Activated naive CD8-positive, alpha-beta T cell treated with anti-CD3 and anti-CD28 coated beads, Interleukin-2, amount 50 U/mL, for 24 hours (primary cell): ENCODE results near the gene CNIH1.
"Not testable (repeated sequence)": the region's sequence is repeated elsewhere in the genome, so short reads cannot be mapped to it uniquely, and the experiment has no call there.

ENCODE experiments used
- ATAC-seq: fragments of 150-1000 bp; cut with Tn5 transposase; one replicate; pipeline ENCODE4 v1.10.0; 2021
- DNase-seq: peaks from one replicate; pipeline ENCODE4 v3.0.0; 2021
- H3K27ac Mint-ChIP-seq: one replicate; pipeline ENCODE4 v1.8.0; 2021; ENCODE audit warnings: mild to moderate bottlenecking, mixed read lengths
- H3K27me3 Mint-ChIP-seq: one replicate; pipeline ENCODE4 v1.8.0; 2021; ENCODE audit warnings: mixed read lengths
- H3K36me3 Mint-ChIP-seq: one replicate; pipeline ENCODE4 v1.8.0; 2021; ENCODE audit warnings: low read depth, mixed read lengths
- H3K4me1 Mint-ChIP-seq: one replicate; pipeline ENCODE4 v1.8.0; 2021; ENCODE audit warnings: mixed read lengths
- H3K4me3 Mint-ChIP-seq: one replicate; pipeline ENCODE4 v1.8.0; 2021; ENCODE audit warnings: mild to moderate bottlenecking, moderate library complexity, mixed read lengths
- H3K9me3 Mint-ChIP-seq: one replicate; pipeline ENCODE4 v1.8.0; 2021; ENCODE audit warnings: mixed read lengths

Gene CNIH1

GRCh38 chr14:54453252-54453651 is 12.1 kb upstream of the CNIH1 start:
- H3K4me1 Mint-ChIP-seq = peaks cover 24% of the 10 kb centered on the region
- DNase-seq = no peak
- H3K9me3 Mint-ChIP-seq = no peaks in the 10 kb centered on the region
- no peak overlapping the region for H3K4me3 Mint-ChIP-seq
- no peak overlapping the region for H3K27ac Mint-ChIP-seq
- no peaks in the 10 kb centered on the region for H3K27me3 Mint-ChIP-seq
- ATAC-seq = no peak
- H3K36me3 Mint-ChIP-seq = no peaks in the 10 kb centered on the region

DNA sequence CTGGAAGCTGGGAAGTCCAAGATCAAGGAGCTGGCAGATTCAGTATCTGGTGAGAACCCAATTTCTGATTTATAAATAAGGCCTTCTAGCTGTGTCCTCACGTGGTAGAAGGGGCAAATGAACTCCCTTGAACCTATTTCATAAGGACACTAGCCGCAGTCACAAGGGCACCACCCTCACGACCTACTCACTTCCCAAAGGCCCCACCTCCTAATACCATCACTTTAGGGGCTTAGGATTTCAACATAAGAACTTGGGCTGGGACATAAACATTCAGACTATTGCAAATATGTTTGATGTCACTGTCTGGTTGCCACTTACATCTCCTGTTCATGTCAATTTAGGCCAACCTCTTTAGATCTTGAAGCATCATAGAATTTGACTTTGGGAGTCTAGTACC is 10.8 kb upstream of the CNIH1 start:
- Mint-ChIP-seq H3K9me3 (no peaks in the 10 kb centered on the region), H3K4me1 (peaks cover 34% of the 10 kb centered on the region), H3K4me3 (no peak overlapping the region), H3K36me3 (no peaks in the 10 kb centered on the region), H3K27me3 (no peaks in the 10 kb centered on the region), H3K27ac (no peak overlapping the region)
- no peak for ATAC-seq
- DNase-seq = no peak

GRCh38 chr14:54451121-54451601 is 10.0 kb upstream of the CNIH1 start:
- H3K9me3 Mint-ChIP-seq = no peaks in the 10 kb centered on the region
- no peak overlapping the region for H3K4me3 Mint-ChIP-seq
- H3K27ac Mint-ChIP-seq = peak overlapping the region; percentile 66
- no peak for ATAC-seq
- H3K27me3 Mint-ChIP-seq = peaks cover under 1% of the 10 kb centered on the region
- H3K36me3 Mint-ChIP-seq = no peaks in the 10 kb centered on the region
- peaks cover 41% of the 10 kb centered on the region for H3K4me1 Mint-ChIP-seq
- DNase-seq = no peak

- no peak overlapping the region for H3K4me3 Mint-ChIP-seq
- DNase-seq (no peak), ATAC-seq (peak; percentile 68)
- peaks cover 2% of the 10 kb centered on the region for H3K27me3 Mint-ChIP-seq
- H3K4me1 Mint-ChIP-seq = peaks cover 44% of the 10 kb centered on the region
- no peaks in the 10 kb centered on the region for H3K36me3 Mint-ChIP-seq
- peak overlapping the region; percentile 66 for H3K27ac Mint-ChIP-seq
- no peaks in the 10 kb centered on the region for H3K9me3 Mint-ChIP-seq
These were observed 9.4 kb upstream of the CNIH1 start for GRCh38 chr14:54450535-54450934.

- peaks cover 2% of the 10 kb centered on the region for H3K27me3 Mint-ChIP-seq
- no peaks in the 10 kb centered on the region for H3K36me3 Mint-ChIP-seq
- peaks cover 45% of the 10 kb centered on the region for H3K4me1 Mint-ChIP-seq
- H3K9me3 Mint-ChIP-seq = no peaks in the 10 kb centered on the region
- ATAC-seq (peak; percentile 57), DNase-seq (no peak)
- H3K27ac Mint-ChIP-seq = no peak overlapping the region
- no peak overlapping the region for H3K4me3 Mint-ChIP-seq
These were observed 6.1 kb upstream of the CNIH1 start for GRCh38 chr14:54447231-54447692.

DNA sequence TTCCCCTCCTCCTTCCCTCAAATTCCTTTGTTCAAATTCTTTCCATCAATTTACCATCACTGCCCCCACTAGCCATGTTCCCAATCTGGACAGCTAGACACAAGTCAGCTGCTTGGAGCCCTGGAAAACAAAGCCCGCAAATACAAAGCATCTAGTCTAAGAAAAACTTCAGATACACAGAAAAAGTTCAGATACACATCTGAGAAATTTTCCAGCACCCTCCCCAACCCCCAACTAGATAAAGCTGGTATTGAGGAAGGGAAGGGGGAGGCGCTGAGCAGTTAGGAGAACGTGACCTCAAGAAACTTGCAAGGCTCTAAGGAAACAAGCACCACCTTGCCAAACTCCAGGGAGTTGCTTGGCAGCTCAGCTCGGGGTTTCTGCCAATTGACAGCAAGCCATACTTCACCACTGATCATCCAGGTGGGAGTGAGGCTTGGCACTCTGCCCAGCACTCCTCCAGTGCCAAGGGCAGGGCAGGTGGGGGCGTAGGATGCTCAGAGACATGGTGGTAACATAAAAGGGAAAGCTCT is 5.1 kb upstream of the CNIH1 start:
- H3K27me3 Mint-ChIP-seq = peaks cover 2% of the 10 kb centered on the region
- H3K4me1 Mint-ChIP-seq = peaks cover 55% of the 10 kb centered on the region
- no peak overlapping the region for H3K4me3 Mint-ChIP-seq
- H3K36me3 Mint-ChIP-seq = peaks cover 2% of the 10 kb centered on the region
- DNase-seq (no peak), ATAC-seq (no peak)
- H3K9me3 Mint-ChIP-seq = no peaks in the 10 kb centered on the region
- no peak overlapping the region for H3K27ac Mint-ChIP-seq

GRCh38 chr14:54444681-54445080 is 3.5 kb upstream of the CNIH1 start:
- Mint-ChIP-seq H3K4me1 (peaks cover 50% of the 10 kb centered on the region), H3K27ac (no peak overlapping the region), H3K9me3 (no peaks in the 10 kb centered on the region), H3K4me3 (no peak overlapping the region), H3K27me3 (peaks cover 2% of the 10 kb centered on the region), H3K36me3 (peaks cover 11% of the 10 kb centered on the region)
- no peak for DNase-seq
- no peak for ATAC-seq

DNA sequence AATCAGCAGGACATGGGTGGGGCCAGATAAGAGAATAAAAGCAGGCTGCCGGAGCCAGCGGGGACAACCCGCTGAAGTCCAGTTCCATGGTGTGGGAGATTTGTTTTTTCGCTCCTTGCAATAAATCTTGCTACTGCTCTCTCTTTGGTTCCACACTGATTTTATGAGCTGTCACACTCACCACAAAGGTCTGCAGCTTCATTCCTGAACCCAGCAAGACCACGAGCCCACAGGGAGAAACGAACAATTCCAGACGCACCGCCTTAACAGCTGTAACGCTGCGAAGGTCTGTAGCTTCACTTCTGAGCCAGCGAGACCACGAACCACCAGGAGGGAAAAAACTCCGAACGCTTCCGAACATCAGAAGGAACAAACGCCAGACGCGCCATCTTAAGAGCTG is 2.8 kb upstream of the CNIH1 start:
- H3K4me1 Mint-ChIP-seq = peaks cover 55% of the 10 kb centered on the region
- peaks cover 15% of the 10 kb centered on the region for H3K36me3 Mint-ChIP-seq
- H3K27me3 Mint-ChIP-seq = peaks cover 2% of the 10 kb centered on the region
- no peak overlapping the region for H3K27ac Mint-ChIP-seq
- DNase-seq = no peak
- no peaks in the 10 kb centered on the region for H3K9me3 Mint-ChIP-seq
- no peak overlapping the region for H3K4me3 Mint-ChIP-seq
- ATAC-seq = no peak

DNA sequence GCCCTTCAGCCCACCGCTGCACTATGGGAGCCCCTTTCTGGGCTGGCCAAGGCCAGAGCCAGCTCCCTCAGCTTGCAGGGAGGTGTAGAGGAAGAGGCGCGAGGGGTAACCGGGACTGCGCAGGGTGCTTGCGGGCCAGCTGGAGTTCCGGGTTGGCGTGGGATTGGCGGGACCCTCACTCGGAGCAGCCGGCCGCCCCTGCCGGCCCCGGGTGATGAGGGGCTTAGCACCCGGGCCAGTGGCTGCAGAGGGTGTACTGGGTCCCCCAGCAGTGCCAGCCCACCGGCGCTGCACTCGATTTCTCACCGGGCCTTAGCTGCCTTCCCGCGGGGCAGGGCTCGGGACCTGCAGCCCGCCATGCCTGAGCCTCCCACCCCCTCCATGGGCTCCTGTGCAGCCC is 1.8 kb upstream of the CNIH1 start:
- ATAC-seq, H3K9me3 Mint-ChIP-seq, H3K27me3 Mint-ChIP-seq, H3K4me3 Mint-ChIP-seq, H3K27ac Mint-ChIP-seq, DNase-seq: not testable (repeated sequence)
- H3K4me1 Mint-ChIP-seq = peaks cover 55% of the 10 kb centered on the region
- peaks cover 15% of the 10 kb centered on the region for H3K36me3 Mint-ChIP-seq

DNA sequence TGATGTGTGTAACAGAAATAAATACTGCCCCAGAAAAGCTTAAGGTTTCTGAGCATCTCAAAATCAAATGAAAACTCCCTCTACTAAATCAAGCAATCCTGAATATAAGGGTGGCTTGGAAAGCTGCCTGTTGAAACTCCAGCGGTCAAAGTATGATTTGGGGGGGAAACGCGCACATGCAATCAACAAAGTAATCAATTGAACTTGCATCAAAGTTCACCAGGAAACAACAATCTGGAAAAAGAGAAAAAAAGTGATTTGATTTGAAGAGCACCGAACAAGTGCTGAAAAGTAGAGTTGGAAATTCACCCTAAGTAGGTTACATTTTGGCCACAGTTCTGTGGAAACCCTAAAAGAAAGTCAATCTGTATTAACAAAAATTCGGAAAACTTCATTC is 700 bp downstream of the CNIH1 start:
- no peak for DNase-seq
- Mint-ChIP-seq H3K4me3 (peak overlapping the region; percentile 92), H3K9me3 (no peaks in the 10 kb centered on the region), H3K4me1 (peaks cover 63% of the 10 kb centered on the region), H3K27me3 (no peaks in the 10 kb centered on the region), H3K36me3 (peaks cover 27% of the 10 kb centered on the region), H3K27ac (peak overlapping the region; percentile 94)
- no peak for ATAC-seq

GRCh38 chr14:54440037-54440436 is 1.1 kb downstream of the CNIH1 start:
- no peak for ATAC-seq
- Mint-ChIP-seq H3K9me3 (no peaks in the 10 kb centered on the region), H3K27me3 (no peaks in the 10 kb centered on the region), H3K4me1 (peaks cover 66% of the 10 kb centered on the region), H3K36me3 (peaks cover 31% of the 10 kb centered on the region), H3K4me3 (peak overlapping the region; percentile 92), H3K27ac (peak overlapping the region; percentile 94)
- DNase-seq = no peak

GRCh38 chr14:54438703-54439102 is 2.5 kb downstream of the CNIH1 start:
- no peak for DNase-seq
- no peak for ATAC-seq
- Mint-ChIP-seq H3K27ac (no peak overlapping the region), H3K9me3 (no peaks in the 10 kb centered on the region), H3K27me3 (no peaks in the 10 kb centered on the region), H3K4me1 (peaks cover 79% of the 10 kb centered on the region), H3K4me3 (peak overlapping the region; percentile 92), H3K36me3 (peaks cover 42% of the 10 kb centered on the region)

- H3K27me3 Mint-ChIP-seq, H3K4me3 Mint-ChIP-seq, H3K27ac Mint-ChIP-seq, H3K9me3 Mint-ChIP-seq, ATAC-seq, DNase-seq: not testable (repeated sequence)
- H3K36me3 Mint-ChIP-seq = peaks cover 44% of the 10 kb centered on the region
- H3K4me1 Mint-ChIP-seq = peaks cover 87% of the 10 kb centered on the region
These were observed 3.2 kb downstream of the CNIH1 start for GRCh38 chr14:54437954-54438353.

- ATAC-seq (peak; percentile 98), DNase-seq (peak; percentile 25)
- Mint-ChIP-seq H3K4me1 (peaks cover 89% of the 10 kb centered on the region), H3K27ac (peak overlapping the region; percentile 94), H3K27me3 (no peaks in the 10 kb centered on the region), H3K9me3 (no peaks in the 10 kb centered on the region), H3K4me3 (peak overlapping the region; percentile 71), H3K36me3 (peaks cover 59% of the 10 kb centered on the region)
These were observed 5.6 kb downstream of the CNIH1 start for GRCh38 chr14:54435500-54435981.

- ATAC-seq (peak; percentile 66), DNase-seq (no peak)
- peaks cover 66% of the 10 kb centered on the region for H3K36me3 Mint-ChIP-seq
- no peaks in the 10 kb centered on the region for H3K27me3 Mint-ChIP-seq
- peaks cover 61% of the 10 kb centered on the region for H3K4me1 Mint-ChIP-seq
- peak overlapping the region; percentile 79 for H3K27ac Mint-ChIP-seq
- no peak overlapping the region for H3K4me3 Mint-ChIP-seq
- H3K9me3 Mint-ChIP-seq = no peaks in the 10 kb centered on the region
These were observed 12.6 kb downstream of the CNIH1 start for GRCh38 chr14:54428527-54428926.

- H3K27ac Mint-ChIP-seq = peak overlapping the region; percentile 79
- no peak for DNase-seq
- no peak for ATAC-seq
- peaks cover 63% of the 10 kb centered on the region for H3K36me3 Mint-ChIP-seq
- no peaks in the 10 kb centered on the region for H3K9me3 Mint-ChIP-seq
- H3K27me3 Mint-ChIP-seq = no peaks in the 10 kb centered on the region
- H3K4me1 Mint-ChIP-seq = peaks cover 55% of the 10 kb centered on the region
- no peak overlapping the region for H3K4me3 Mint-ChIP-seq
These were observed 13.3 kb downstream of the CNIH1 start for GRCh38 chr14:54427871-54428270.
